Measurements from ENCODE around the gene MXRA7. TPM values are rescaled to one million over a fixed set of nuclear protein-coding genes. Genes with fewer than 3 reads are reported as not detected.
"Not testable (repeated sequence)": the region's sequence is repeated elsewhere in the genome, so short reads cannot be mapped to it uniquely, and the experiment has no call there.

MXRA7 gene
- total RNA-seq, 1 experiment from 2014 or later: 77.9 TPM

DNA sequence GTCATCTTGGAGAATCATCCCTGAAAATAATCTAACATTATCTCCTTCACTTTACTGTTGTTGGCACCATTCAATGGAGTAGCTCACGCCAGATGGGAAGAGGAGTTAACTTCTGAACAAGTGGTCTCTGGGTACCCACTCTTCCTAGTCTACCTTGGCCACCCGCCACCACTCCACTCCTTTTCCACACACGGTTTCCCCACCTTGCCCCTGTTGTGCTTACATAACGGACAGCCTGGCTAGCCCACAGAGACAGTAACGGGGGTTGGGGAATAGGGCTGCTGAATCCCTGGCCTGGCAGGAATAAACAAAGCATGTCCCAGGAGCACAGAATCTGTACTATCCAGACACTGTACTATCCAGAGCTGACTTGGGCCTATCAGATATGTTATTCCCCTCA is 3.6 kb upstream of the MXRA7 start:
- Histone ChIP-seq H3K9me3 (ENCODE audit: control insufficient read depth, insufficient read depth, low read depth, low read length) (no peaks in the 10 kb centered on the region), H3K27ac (ENCODE audit: low read length) (no peak overlapping the region), H3K4me1 (ENCODE audit: control insufficient read depth, insufficient read depth, low read length) (peaks cover 17% of the 10 kb centered on the region), H3K4me3 (ENCODE audit: low read depth in 2 of 2, low read length in 2 of 2) (no peak overlapping the region), H3K27me3 (ENCODE audit: control insufficient read depth, insufficient read depth, low read length) (no peaks in the 10 kb centered on the region), H3K36me3 (ENCODE audit: control insufficient read depth, insufficient read depth, low read length) (peaks cover 8% of the 10 kb centered on the region; the same call in 1 of the 2 replicates)
- ChIA-PET POLR2A (interaction anchor here (0.6 kb wide), 2 partner anchors 11 to 381 kb away, joined by 3 read pairs; no protein-coding TSS in a partner anchor), CTCF (interaction anchor here (0.6 to 0.7 kb wide), 2 partner anchors 212 to 415 kb away, joined by 3 to 4 read pairs; no protein-coding TSS in a partner anchor)
- in situ Hi-C loops (cut with HindIII; ENCODE audit: low pct_unique_long_range_greater_than_20kb, low sequenced_read_pairs): no loop called here
- intact Hi-C loops (cut with micrococcal nuclease; ENCODE audit: unreplicated experiment): no loop called here
- no peak for ATAC-seq
- no TSS peak for BruUV-seq (replicated peaks)
- no peak for DNase-seq (ENCODE audit: low read depth, low spot score)
- TF ChIP-seq POLR2AphosphoS5 (IDR thresholded peaks at IDR 0.05; ENCODE audit: low read depth, low read length) (no peak), SIN3A (IDR thresholded peaks at IDR 0.05; ENCODE audit: borderline replicate concordance, insufficient read depth, low read depth, low read length) (no peak), TCF7L2 (IDR thresholded peaks at IDR 0.05; ENCODE audit: low read depth, low read length) (no peak)
- TF ChIP-seq, protein P1, sequence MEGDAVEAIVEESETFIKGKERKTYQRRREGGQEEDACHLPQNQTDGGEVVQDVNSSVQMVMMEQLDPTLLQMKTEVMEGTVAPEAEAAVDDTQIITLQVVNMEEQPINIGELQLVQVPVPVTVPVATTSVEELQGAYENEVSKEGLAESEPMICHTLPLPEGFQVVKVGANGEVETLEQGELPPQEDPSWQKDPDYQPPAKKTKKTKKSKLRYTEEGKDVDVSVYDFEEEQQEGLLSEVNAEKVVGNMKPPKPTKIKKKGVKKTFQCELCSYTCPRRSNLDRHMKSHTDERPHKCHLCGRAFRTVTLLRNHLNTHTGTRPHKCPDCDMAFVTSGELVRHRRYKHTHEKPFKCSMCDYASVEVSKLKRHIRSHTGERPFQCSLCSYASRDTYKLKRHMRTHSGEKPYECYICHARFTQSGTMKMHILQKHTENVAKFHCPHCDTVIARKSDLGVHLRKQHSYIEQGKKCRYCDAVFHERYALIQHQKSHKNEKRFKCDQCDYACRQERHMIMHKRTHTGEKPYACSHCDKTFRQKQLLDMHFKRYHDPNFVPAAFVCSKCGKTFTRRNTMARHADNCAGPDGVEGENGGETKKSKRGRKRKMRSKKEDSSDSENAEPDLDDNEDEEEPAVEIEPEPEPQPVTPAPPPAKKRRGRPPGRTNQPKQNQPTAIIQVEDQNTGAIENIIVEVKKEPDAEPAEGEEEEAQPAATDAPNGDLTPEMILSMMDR (IDR thresholded peaks at IDR 0.05): no peak
- TF ChIP-seq, protein P2, sequence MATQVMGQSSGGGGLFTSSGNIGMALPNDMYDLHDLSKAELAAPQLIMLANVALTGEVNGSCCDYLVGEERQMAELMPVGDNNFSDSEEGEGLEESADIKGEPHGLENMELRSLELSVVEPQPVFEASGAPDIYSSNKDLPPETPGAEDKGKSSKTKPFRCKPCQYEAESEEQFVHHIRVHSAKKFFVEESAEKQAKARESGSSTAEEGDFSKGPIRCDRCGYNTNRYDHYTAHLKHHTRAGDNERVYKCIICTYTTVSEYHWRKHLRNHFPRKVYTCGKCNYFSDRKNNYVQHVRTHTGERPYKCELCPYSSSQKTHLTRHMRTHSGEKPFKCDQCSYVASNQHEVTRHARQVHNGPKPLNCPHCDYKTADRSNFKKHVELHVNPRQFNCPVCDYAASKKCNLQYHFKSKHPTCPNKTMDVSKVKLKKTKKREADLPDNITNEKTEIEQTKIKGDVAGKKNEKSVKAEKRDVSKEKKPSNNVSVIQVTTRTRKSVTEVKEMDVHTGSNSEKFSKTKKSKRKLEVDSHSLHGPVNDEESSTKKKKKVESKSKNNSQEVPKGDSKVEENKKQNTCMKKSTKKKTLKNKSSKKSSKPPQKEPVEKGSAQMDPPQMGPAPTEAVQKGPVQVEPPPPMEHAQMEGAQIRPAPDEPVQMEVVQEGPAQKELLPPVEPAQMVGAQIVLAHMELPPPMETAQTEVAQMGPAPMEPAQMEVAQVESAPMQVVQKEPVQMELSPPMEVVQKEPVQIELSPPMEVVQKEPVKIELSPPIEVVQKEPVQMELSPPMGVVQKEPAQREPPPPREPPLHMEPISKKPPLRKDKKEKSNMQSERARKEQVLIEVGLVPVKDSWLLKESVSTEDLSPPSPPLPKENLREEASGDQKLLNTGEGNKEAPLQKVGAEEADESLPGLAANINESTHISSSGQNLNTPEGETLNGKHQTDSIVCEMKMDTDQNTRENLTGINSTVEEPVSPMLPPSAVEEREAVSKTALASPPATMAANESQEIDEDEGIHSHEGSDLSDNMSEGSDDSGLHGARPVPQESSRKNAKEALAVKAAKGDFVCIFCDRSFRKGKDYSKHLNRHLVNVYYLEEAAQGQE (IDR thresholded peaks at IDR 0.05; ENCODE audit: insufficient read depth in 1 of 2, low read depth in 2 of 2, low read length in 1 of 2): no peak

DNA sequence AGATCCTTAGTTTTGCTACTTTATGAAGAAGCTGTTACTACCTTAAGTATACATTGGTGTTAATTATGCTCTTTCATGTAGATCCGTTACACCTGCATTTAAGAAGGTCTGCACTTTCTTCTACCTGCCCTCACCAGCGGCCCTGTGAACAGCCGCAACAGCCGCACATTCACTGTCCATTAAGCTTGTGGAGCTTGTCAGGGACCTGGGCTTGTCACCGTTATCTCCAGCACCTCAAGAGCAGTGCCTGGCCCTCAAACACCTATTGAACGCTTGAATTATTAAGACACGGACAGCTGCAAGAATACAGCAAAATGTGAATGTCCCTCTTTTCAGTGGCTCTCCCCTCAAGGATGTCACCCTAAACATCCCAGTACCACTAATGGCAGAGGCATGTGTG is 3.0 kb upstream of the MXRA7 start:
- in situ Hi-C loops (cut with HindIII; ENCODE audit: low pct_unique_long_range_greater_than_20kb, low sequenced_read_pairs) (no loop called here), intact Hi-C loops (cut with micrococcal nuclease; ENCODE audit: unreplicated experiment) (no loop called here)
- no peak for DNase-seq (ENCODE audit: low read depth, low spot score)
- Histone ChIP-seq H3K27me3 (ENCODE audit: control insufficient read depth, insufficient read depth, low read length) (no peaks in the 10 kb centered on the region), H3K36me3 (ENCODE audit: control insufficient read depth, insufficient read depth, low read length) (peaks cover 5% of the 10 kb centered on the region; the same call in 1 of the 2 replicates), H3K4me3 (ENCODE audit: low read depth in 2 of 2, low read length in 2 of 2) (no peak overlapping the region), H3K4me1 (ENCODE audit: control insufficient read depth, insufficient read depth, low read length) (peaks cover 23% of the 10 kb centered on the region), H3K27ac (ENCODE audit: low read length) (no peak overlapping the region), H3K9me3 (ENCODE audit: control insufficient read depth, insufficient read depth, low read depth, low read length) (no peaks in the 10 kb centered on the region)
- CTCF ChIA-PET: interaction anchor here (0.6 kb wide), 1 partner anchor 416 kb away, joined by 4 read pairs; no protein-coding TSS in a partner anchor
- POLR2A ChIA-PET: interaction anchor here (0.6 kb wide), 2 partner anchors 11 to 382 kb away, joined by 3 read pairs; no protein-coding TSS in a partner anchor
- BruUV-seq (replicated peaks): no TSS peak
- no peak for TF ChIP-seq POLR2AphosphoS5 (IDR thresholded peaks at IDR 0.05; ENCODE audit: low read depth, low read length)
- no peak for TF ChIP-seq SIN3A (IDR thresholded peaks at IDR 0.05; ENCODE audit: borderline replicate concordance, insufficient read depth, low read depth, low read length)
- TF ChIP-seq TCF7L2 (IDR thresholded peaks at IDR 0.05; ENCODE audit: low read depth, low read length): no peak
- TF ChIP-seq, protein P1 (IDR thresholded peaks at IDR 0.05): no peak
- TF ChIP-seq, protein P2 (IDR thresholded peaks at IDR 0.05; ENCODE audit: insufficient read depth in 1 of 2, low read depth in 2 of 2, low read length in 1 of 2): no peak
- ATAC-seq: no peak

DNA sequence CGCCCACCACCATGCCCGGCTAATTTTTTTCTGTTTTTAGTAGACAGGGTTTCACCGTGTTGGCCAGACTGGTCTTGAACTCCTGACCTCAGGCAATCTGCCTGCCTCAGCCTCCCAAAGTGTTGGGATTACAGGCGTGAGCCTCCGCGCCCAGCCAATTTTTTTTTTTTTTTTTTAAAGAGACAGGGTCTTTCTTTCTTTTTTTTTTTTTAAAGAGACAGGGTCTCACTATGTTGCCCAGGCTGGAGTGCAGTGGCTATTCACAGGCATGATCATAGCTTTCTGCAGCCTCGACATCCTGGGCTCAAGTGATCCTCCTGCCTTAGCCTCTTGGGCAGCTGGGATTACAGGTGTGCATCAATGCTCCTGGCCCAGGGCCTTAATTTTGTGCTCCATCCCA is 1.6 kb upstream of the MXRA7 start:
- CTCF ChIA-PET: interaction anchor here (0.7 to 1.1 kb wide), 2 partner anchors 31 to 155 kb away, joined by 3 read pairs; no protein-coding TSS in a partner anchor
- ATAC-seq; H3K27ac ChIP-seq (ENCODE audit: low read length); H3K9me3 ChIP-seq (ENCODE audit: control insufficient read depth, insufficient read depth, low read depth, low read length); intact Hi-C loops (cut with micrococcal nuclease; ENCODE audit: unreplicated experiment); DNase-seq (ENCODE audit: low read depth, low spot score); in situ Hi-C loops (cut with HindIII; ENCODE audit: low pct_unique_long_range_greater_than_20kb, low sequenced_read_pairs); H3K27me3 ChIP-seq (ENCODE audit: control insufficient read depth, insufficient read depth, low read length); H3K36me3 ChIP-seq (ENCODE audit: control insufficient read depth, insufficient read depth, low read length); H3K4me3 ChIP-seq (ENCODE audit: low read depth in 2 of 2, low read length in 2 of 2); BruUV-seq (replicated peaks): not testable (repeated sequence)
- POLR2A ChIA-PET: interaction anchor here (0.6 kb wide), 1 partner anchor 155 kb away, joined by 5 read pairs; no protein-coding TSS in a partner anchor
- peaks cover 32% of the 10 kb centered on the region for H3K4me1 ChIP-seq (ENCODE audit: control insufficient read depth, insufficient read depth, low read length)

Data from Panc1 (cell line).